ENCODE results near the gene RPGRIP1L.

Gene RPGRIP1L

GRCh38 chr16:53646506-53646905 lies 57.2 kb downstream of the RPGRIP1L start:
- DNase-seq, result peak; percentile 29

- DNase-seq, result no peak
Measured at GRCh38 chr16:53643474-53643873, 60.2 kb downstream of the RPGRIP1L start.

- no peak for DNase-seq
Measured at GRCh38 chr16:53642094-53642493, 61.6 kb downstream of the RPGRIP1L start.

- no peak for DNase-seq
Measured at GRCh38 chr16:53636978-53637377, 66.7 kb downstream of the RPGRIP1L start.

GRCh38 chr16:53632526-53632925 lies 71.1 kb downstream of the RPGRIP1L start:
- DNase-seq, result peak; percentile 52

GRCh38 chr16:53631236-53632025 lies 72.2 kb downstream of the RPGRIP1L start:
- DNase-seq, result no peak

GRCh38 chr16:53629607-53630312 lies 73.9 kb downstream of the RPGRIP1L start:
- DNase-seq, result no peak

GRCh38 chr16:53629151-53629550 lies 74.5 kb downstream of the RPGRIP1L start:
- no peak for DNase-seq

GRCh38 chr16:53626811-53627210 lies 76.8 kb downstream of the RPGRIP1L start:
- peak; percentile 83 for DNase-seq

- no peak for DNase-seq
Measured at GRCh38 chr16:53626161-53626560, 77.5 kb downstream of the RPGRIP1L start.

GRCh38 chr16:53625221-53625620 lies 78.4 kb downstream of the RPGRIP1L start:
- DNase-seq, result no peak

GRCh38 chr16:53622315-53622714 lies 81.3 kb downstream of the RPGRIP1L start:
- no peak for DNase-seq

GRCh38 chr16:53620476-53620875 lies 83.2 kb downstream of the RPGRIP1L start:
- DNase-seq, result no peak

GRCh38 chr16:53619235-53619634 lies 84.4 kb downstream of the RPGRIP1L start:
- no peak for DNase-seq

- DNase-seq, result peak; percentile 25
Measured at GRCh38 chr16:53614346-53614745, 89.3 kb downstream of the RPGRIP1L start.

- no peak for DNase-seq
Measured at GRCh38 chr16:53612003-53612402, 91.7 kb downstream of the RPGRIP1L start.

GRCh38 chr16:53611179-53611696 lies 92.4 kb downstream of the RPGRIP1L start:
- no peak for DNase-seq

GRCh38 chr16:53609536-53609935 lies 94.1 kb downstream of the RPGRIP1L start:
- DNase-seq, result no peak

- DNase-seq, result no peak
Measured at GRCh38 chr16:53608094-53608493, 95.6 kb downstream of the RPGRIP1L start.

- no peak for DNase-seq
Measured at GRCh38 chr16:53605831-53606400, 97.7 kb downstream of the RPGRIP1L start.

GRCh38 chr16:53605356-53605755 lies 98.3 kb downstream of the RPGRIP1L start:
- peak; percentile 14 for DNase-seq

GRCh38 chr16:53601961-53602360 lies 101.7 kb downstream of the RPGRIP1L start:
- DNase-seq, result no peak

- no peak for DNase-seq
Measured at GRCh38 chr16:53600616-53601015, 103.0 kb downstream of the RPGRIP1L start.

Measured in fibroblast of skin of scalp (primary cell).